ENCODE data around the gene SYTL3.
"Not testable (repeated sequence)": the region's sequence is repeated elsewhere in the genome, so short reads cannot be mapped to it uniquely, and the experiment has no call there.

SYTL3 gene, protein sequence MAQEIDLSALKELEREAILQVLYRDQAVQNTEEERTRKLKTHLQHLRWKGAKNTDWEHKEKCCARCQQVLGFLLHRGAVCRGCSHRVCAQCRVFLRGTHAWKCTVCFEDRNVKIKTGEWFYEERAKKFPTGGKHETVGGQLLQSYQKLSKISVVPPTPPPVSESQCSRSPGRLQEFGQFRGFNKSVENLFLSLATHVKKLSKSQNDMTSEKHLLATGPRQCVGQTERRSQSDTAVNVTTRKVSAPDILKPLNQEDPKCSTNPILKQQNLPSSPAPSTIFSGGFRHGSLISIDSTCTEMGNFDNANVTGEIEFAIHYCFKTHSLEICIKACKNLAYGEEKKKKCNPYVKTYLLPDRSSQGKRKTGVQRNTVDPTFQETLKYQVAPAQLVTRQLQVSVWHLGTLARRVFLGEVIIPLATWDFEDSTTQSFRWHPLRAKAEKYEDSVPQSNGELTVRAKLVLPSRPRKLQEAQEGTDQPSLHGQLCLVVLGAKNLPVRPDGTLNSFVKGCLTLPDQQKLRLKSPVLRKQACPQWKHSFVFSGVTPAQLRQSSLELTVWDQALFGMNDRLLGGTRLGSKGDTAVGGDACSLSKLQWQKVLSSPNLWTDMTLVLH

DNA sequence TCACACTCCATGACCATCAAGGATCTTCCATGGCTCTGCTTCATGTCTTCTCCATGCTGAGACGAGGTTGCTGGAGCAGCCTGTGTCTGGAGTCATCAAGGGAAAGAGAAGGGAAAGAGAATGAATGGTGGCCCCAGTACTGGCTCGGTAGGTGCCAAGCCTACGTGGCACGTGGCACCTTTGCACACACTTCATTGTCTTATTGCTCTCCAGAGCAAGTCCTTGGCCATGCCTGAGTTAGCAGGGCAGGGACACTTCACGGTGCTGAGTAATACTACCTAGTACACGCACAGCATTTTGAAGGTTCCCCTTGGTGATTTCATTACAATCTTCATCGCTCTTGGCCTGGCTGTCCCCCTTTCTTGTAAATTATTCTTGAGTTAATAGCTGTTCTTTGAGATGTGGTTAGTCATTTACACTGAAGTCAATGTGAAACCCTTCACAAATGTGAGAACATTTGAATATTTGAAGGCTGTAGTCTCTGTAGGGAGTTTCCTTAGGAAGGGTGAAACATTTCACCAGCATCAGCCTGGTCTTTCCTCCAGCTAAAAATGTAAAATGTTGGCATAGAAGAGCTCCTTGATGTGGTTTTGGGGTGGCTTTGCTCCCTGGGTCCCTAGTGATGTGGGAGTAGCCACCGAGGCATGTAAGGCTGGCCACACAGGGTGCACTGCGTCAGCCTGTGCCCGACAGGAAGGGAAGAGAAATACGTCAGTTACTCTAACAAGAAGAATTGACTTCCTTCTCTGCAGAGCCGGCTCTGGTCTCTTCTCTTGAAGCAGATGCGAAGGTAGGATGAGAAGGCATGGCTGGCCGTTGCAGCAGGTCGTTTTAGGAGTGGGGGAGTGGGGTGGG, at the start of gene SYTL3:
Gene SYTL3 (plus strand): TSS at position 766 of the 855 bp plus-strand sequence. CDS start 13,215 bp downstream, outside the sequence.
- peak in 19 of 42 donors; percentile 23 to 65 (median 39) for DNase-seq
- intact Hi-C loops (cut with DNase I): no loop called here

GRCh38 chr6:158603261-158604047, 46.4 kb upstream of the SYTL3 start:
- no peak for DNase-seq
- intact Hi-C loops (cut with DNase I): loop anchor here (10.0 kb wide), 2 partner anchors 59 to 389 kb away; no protein-coding TSS in a partner anchor

DNA sequence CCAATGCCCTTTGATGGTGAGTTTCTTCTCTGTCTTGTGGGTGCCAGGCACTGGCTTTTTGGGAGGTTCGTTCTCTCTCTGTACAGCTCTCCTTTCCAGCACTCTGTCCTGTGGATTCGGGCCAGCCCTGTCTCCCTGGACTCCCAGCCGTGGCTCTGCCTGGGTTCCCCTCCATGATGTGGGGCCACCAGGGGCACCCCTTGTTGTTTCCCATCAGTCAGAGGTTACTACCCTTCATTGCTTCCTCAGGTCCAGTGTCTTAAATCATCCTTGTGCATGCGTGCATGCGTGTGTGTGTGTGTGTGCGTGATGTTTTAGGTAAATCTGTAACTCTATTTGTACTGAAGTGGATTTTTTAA, 45.8 kb upstream of the SYTL3 start:
- no peak for DNase-seq
- intact Hi-C loops (cut with DNase I): loop anchor here (10.0 kb wide), 2 partner anchors 59 to 389 kb away; no protein-coding TSS in a partner anchor

DNA sequence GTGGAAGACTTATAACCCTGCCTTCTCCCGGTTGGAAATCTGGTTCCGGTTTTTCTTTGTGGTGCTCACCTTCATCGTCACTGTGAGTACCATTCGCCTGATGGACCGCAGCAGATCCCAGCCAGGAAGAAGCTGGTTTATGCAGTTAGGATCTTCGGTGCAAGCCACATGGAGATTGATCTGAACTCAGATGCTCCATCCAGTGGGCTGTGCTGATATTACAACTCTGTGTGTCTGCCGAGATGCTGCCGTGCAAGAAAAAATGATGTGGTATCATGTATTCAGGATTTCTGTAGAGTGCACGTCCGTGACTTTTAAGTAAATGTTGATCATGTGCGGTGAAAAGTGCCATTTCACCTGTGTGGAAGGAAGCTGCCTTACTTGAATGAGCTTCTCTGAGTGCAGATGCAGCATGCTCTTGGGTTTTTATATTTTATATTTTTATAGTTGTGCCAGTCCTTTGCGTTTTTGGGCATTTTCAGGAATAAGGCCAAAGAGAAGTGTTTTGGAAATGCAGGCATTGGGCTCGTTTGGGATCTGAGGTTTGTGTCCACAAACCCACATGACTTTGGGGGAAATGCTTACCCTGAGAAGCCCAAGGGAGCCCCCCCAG, 44.5 kb upstream of the SYTL3 start:
- peak in 41 of 42 donors; percentile 31 to 91 (median 76) for DNase-seq
- intact Hi-C loops (cut with DNase I): loop anchor here (10.0 kb wide), 2 partner anchors 61 to 391 kb away; no protein-coding TSS in a partner anchor

GRCh38 chr6:158606011-158606410, 43.8 kb upstream of the SYTL3 start:
- intact Hi-C loops (cut with DNase I): loop anchor here (10.0 kb wide), 2 partner anchors 61 to 391 kb away; no protein-coding TSS in a partner anchor
- DNase-seq: peak in 1 of 42 donors; percentile 42

DNA sequence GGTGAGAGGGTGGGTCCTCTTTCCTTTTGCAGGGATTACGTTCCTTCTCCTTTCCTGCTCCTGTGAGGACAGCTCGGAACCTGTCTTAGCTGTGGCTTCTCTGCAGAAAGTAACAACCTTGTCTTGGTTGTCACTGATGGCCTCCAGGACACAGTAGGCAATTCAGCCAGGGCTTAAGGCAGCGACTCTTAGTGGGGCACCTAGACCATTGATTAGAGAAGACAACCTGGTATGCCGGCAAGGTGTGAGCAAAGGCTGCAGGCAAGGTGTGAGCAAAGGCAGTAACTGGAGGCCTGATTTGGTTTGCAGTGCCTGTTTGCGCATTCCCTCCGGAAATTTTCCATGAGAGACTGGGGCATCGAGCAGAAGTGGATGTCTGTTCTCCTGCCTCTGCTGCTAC, 42.9 kb upstream of the SYTL3 start:
- DNase-seq: peak in 1 of 42 donors; percentile 31
- intact Hi-C loops (cut with DNase I): loop anchor here (10.0 kb wide), 2 partner anchors 62 to 392 kb away; no protein-coding TSS in a partner anchor

DNA sequence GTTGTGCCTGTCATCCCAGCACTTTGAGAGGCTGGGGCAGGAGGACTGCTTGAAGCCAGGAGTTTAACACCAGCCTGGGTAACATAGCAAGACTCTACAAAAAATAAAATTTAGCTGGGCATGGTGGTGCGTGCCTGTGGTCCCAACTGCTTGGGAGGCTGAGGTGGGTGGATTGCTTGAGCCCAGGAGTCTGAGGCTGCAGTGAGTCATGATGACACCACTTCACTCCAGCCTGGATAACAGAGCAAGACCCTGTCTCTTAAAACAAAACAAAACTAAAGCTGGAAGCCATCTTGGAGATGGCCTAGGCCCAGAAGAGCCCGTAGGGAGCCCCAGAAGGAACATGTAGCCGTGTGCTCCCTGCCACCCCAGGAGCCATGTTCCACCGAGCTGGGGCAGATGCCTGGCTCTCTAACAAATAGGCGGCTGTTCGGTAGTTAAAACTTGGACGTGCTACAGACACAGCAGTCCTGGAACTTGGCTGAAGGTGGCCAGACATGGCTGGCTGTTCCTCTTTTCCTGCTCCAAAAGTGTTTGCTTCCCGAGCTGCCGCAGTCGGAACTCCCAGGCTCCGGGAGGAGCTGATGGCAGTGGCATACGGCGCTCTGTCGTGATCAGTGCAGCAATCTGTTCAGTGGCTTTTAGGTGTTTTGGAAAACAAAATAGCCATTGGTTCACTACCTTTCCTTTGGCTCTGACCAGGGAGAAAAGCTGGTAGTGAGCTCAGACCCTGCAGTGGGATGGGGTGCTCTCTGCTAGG, 42.3 kb upstream of the SYTL3 start:
- intact Hi-C loops (cut with DNase I): loop anchor here (10.0 kb wide), 2 partner anchors 63 to 393 kb away; no protein-coding TSS in a partner anchor
- DNase-seq: peak in 2 of 42 donors; percentile 34 to 41

DNA sequence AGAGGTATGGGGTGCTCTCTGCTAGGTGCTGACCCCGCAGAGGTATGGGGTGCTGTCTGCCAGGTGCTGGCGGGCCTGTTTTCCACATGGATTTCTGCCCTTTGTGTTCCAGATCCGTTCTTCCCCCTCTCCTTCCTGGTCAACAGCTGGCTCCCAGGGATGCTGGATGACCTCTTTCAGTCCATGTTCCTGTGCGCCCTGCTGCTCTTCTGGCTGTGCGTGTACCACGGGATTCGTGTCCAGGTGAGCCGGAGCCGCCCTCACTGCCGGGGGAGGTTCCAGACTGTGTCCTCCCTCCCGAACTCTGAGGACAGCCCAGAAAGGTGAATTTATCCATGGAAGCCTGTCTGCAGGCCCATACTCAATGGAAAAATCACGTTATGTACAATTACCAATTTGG, 41.6 kb upstream of the SYTL3 start:
- peak in 2 of 42 donors; percentile 22 to 25 for DNase-seq
- intact Hi-C loops (cut with DNase I): loop anchor here (10.0 kb wide), 2 partner anchors 63 to 393 kb away; no protein-coding TSS in a partner anchor

DNA sequence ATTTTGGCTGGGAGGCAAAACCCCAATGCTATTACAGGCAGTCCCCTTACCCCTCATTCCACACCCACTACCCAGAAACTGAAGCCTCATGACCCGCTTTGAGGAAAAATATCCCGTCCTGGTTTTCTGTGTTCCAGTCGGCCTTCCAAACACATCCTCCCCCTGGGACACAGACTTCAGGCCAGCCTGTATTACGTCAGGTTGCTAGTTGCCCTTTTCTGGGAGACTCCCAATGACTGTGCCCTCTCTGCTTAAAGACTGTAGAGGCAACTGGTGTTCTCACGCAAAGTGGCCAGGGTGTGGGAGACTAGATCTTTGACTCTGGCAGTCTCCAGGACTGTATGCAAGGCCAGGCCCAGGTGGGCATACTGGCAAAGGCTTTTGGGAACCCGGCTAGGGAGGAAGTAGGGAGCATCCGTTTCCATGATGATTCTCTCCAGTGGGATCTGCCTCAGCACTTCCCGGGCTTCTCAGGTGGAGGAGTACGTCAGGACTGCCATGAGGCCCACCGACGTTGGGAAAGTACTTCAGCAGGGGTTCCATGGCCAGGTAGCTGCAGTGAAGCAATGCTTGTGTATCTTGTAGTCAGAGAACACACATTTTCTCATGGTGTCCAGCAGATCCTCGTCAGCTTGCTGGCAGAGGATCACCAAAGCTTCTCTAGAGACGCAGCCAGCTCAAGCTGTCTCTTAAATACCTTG, 40.2 kb upstream of the SYTL3 start:
- intact Hi-C loops (cut with DNase I): loop anchor here (10.0 kb wide), 2 partner anchors 65 to 395 kb away; no protein-coding TSS in a partner anchor
- DNase-seq: no peak

DNA sequence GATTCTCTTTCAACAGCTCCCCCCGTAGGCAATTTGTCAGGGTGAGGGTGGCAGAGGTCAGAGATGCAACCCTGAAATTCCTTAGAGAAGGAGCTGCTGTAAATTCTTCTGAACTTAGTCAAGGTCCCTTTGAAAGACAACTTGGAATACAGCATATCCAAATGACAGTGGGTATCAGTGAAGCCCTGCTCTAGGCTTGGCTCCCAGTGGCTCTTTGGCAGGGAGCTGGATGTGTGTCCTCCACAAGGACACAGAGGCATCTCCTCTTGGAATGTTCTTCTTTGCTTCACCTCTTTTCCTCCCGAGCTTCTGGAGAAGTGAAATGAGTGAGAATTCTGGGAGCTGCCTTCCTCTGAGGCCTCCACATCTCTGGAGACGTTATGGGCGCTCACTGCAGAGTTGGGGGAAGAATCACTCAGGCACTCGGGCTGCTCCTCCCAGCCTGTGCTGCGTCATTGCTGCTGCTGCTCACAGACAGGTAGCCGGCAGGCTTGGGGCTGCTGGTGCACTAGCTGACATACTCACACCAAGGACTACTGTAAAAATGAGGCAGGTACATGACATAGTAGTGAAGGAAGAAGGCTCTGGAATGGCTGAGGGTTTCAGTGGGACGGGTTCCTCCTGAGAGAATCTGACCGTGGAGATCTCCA, 39.4 kb upstream of the SYTL3 start:
- peak in 4 of 42 donors; percentile 23 to 47 (median 32) for DNase-seq

DNA sequence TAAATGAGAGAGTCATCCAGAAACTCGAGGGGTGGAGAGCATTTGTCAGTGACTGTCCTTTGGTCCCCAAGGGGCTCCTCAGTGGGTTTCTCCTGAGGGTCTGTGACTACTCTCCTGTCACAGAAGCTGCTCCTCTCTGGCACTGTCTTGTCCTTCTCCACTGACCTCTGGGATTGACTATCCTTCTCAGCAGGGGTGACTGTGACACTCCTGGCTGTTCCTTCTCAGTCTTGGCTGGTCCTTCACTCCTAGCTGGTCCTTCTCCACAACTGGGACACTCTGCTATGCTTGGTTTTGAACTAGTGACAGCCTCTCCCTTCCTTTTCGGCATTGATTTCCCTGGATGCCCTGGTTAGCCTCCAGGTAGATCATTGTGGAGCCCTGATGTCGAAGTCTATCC, 38.8 kb upstream of the SYTL3 start:
- DNase-seq: peak in 4 of 42 donors; percentile 6 to 19 (median 14)
- intact Hi-C loops (cut with DNase I): no loop called here

More for the DNA sequence above, 39.4 kb upstream of the SYTL3 start:
- intact Hi-C loops (cut with DNase I): no loop called here

GRCh38 chr6:158611541-158612370, 38.1 kb upstream of the SYTL3 start:
- peak in 35 of 42 donors; percentile 10 to 75 (median 52) for DNase-seq
- intact Hi-C loops (cut with DNase I): no loop called here

DNA sequence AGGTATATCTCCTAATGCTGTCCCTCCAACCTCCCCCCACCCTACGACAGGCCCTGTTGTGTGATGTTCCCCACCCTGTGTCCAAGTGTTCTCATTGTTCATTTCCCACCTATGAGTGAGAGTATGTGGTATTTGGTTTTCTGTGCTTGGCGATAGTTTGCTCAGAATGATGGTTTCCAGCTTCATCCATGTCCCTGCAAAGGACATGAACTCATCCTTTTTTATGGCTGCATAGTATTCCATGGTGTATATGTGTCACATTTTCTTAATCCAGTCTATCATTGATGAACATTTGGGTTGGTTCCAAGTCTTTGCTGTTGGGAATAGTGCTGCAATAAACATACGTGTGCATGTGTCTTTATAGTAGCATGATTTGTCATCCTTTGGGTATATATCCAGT, 35.2 kb upstream of the SYTL3 start:
- intact Hi-C loops (cut with DNase I); DNase-seq: not testable (repeated sequence)

DNA sequence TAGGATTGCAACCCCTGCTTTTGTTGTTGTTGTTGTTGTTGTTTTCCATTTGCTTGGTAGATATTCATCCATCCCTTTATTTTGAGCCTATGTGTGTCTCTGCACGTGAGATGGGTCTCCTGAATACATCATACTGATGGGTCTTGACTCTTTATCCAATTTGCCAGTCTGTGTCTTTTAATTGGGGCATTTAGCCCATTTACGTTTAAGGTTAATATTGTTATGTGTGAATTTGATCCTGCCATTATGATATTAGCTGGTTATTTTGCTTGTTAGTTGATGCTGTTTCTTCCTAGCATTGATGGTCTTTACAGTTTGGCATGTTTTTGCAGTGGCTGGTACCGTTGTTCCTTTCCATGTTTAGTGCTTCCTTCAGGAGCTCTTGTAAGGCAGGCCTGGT, 31.6 kb upstream of the SYTL3 start:
- intact Hi-C loops (cut with DNase I); DNase-seq: not testable (repeated sequence)
